Neural cell (in vitro differentiated cells): ENCODE data around the gene SDS. TPM values are rescaled to one million over a fixed set of nuclear protein-coding genes. Genes with fewer than 3 reads are reported as not detected.

Source experiments
- H2AFZ ChIP-seq: fragments of 200-600, 300-800 bp; sonication (generic), shearing (Covaris generic); 2 replicates; pipeline ENCODE4 v1.6.0; 2014; ENCODE audit warnings: low read depth, mild to moderate bottlenecking, antibody characterized with exemption, low read length, moderate library complexity
- H3F3A ChIP-seq: fragments of 200-600 bp; shearing (Covaris generic); 2 replicates; pipeline ENCODE4 v1.6.1; 2016; ENCODE audit warnings: mild to moderate bottlenecking, moderate library complexity, mixed read lengths, antibody characterized with exemption, low read length; ENCODE audit not compliant: insufficient read depth, poor library complexity, severe bottlenecking
- H3K27ac ChIP-seq: fragments of 200-600, 300-800 bp; sonication (generic), shearing (Covaris generic); 2 replicates; pipeline ENCODE4 v1.5.1; 2014; ENCODE audit warnings: mild to moderate bottlenecking, low read length, moderate library complexity
- H3K27me3 ChIP-seq: fragments of 300-800, 200-600 bp; sonication (generic), shearing (Covaris generic); 2 replicates; pipeline ENCODE4 v1.6.0; 2014; ENCODE audit warnings: mild to moderate bottlenecking, low read depth, low read length, moderate library complexity; ENCODE audit not compliant: insufficient read depth
- H3K36me3 ChIP-seq: fragments of 300-800, 200-600 bp; sonication (generic), shearing (Covaris generic); 2 replicates; pipeline ENCODE4 v1.5.1; 2014; ENCODE audit warnings: mild to moderate bottlenecking, antibody characterized with exemption, low read length, moderate library complexity; ENCODE audit not compliant: insufficient read depth
- H3K4me2 ChIP-seq: fragments of 300-800, 200-600 bp; sonication (generic), shearing (Covaris generic); 2 replicates; pipeline ENCODE4 v1.6.0; 2014; ENCODE audit warnings: mild to moderate bottlenecking, low read length
- H3K4me3 ChIP-seq: fragments of 300-800, 200-600 bp; sonication (generic), shearing (Covaris generic); 2 replicates; pipeline ENCODE4 v1.5.1; 2014; ENCODE audit warnings: mild to moderate bottlenecking, low read length, moderate library complexity
- H3K79me2 ChIP-seq: fragments of 200-600 bp; shearing (Covaris generic); replicated peaks from 2 replicates; pipeline ENCODE4 v1.6.0; 2014; ENCODE audit warnings: mild to moderate bottlenecking, low read length, moderate library complexity; ENCODE audit not compliant: insufficient read depth
- H3K9ac ChIP-seq: fragments of 300-800, 200-600 bp; sonication (generic), shearing (Covaris generic); 2 replicates; pipeline ENCODE4 v1.6.1; 2016; ENCODE audit warnings: mild to moderate bottlenecking, low read length, mixed read lengths
- H3K9me2 ChIP-seq: fragments of 200-600 bp; shearing (Covaris generic); 2 replicates; pipeline ENCODE4 v1.6.1; 2016; ENCODE audit warnings: mild to moderate bottlenecking, low read length, mixed read lengths; ENCODE audit not compliant: insufficient read depth
- H3K9me3 ChIP-seq: fragments of 200-600, 300-800 bp; sonication (generic), shearing (Covaris generic); 2 replicates; pipeline ENCODE4 v1.6.1; 2016; ENCODE audit warnings: mild to moderate bottlenecking, mixed run types, low read length, moderate library complexity, mixed read lengths
- H4K20me1 ChIP-seq: fragments of 200-600 bp; shearing (Covaris generic); 2 replicates; pipeline ENCODE4 v1.6.1; 2016; ENCODE audit warnings: mild to moderate bottlenecking, mixed run types; ENCODE audit not compliant: insufficient read depth
- CTCF ChIP-seq: fragments of 450-650 bp; IDR thresholded peaks from 2 replicates; pipeline ENCODE4 v1.5.1; 2014; ENCODE audit warnings: antibody characterized with exemption, mild to moderate bottlenecking, moderate library complexity; ENCODE audit not compliant: poor library complexity, severe bottlenecking
- EP300 ChIP-seq: fragments of 450-650 bp; conservative IDR thresholded peaks from 2 replicates; pipeline ENCODE4 v1.6.1; 2014; ENCODE audit warnings: antibody characterized with exemption, mild to moderate bottlenecking, moderate library complexity; ENCODE audit not compliant: poor library complexity, severe bottlenecking
- EZH2 ChIP-seq: fragments of 200-600, 300-800 bp; shearing (Covaris generic), sonication (generic); IDR thresholded peaks from 2 replicates; pipeline ENCODE4 v1.6.1; 2014; ENCODE audit warnings: antibody characterized with exemption, low read length, borderline replicate concordance, mild to moderate bottlenecking; ENCODE audit not compliant: insufficient read depth, poor library complexity, severe bottlenecking
- MXI1 ChIP-seq: fragments of 450-650 bp; conservative IDR thresholded peaks from 2 replicates; pipeline ENCODE4 v1.6.1; 2014; ENCODE audit warnings: antibody characterized with exemption, mild to moderate bottlenecking; ENCODE audit not compliant: poor library complexity, severe bottlenecking
- POLR2AphosphoS5 ChIP-seq: IDR thresholded peaks from 2 replicates; pipeline ENCODE4 v1.6.1; 2012
- RAD21 ChIP-seq: fragments of 450-650 bp; conservative IDR thresholded peaks from 2 replicates; pipeline ENCODE4 v1.6.1; 2014; ENCODE audit warnings: antibody characterized with exemption, mild to moderate bottlenecking, moderate library complexity
- SMC3 ChIP-seq: fragments of 450-650 bp; conservative IDR thresholded peaks from 2 replicates; pipeline ENCODE4 v1.6.1; 2014; ENCODE audit warnings: antibody characterized with exemption, mild to moderate bottlenecking, moderate library complexity; ENCODE audit not compliant: poor library complexity
- TAF1 ChIP-seq: IDR thresholded peaks from 2 replicates; pipeline ENCODE4 v1.6.1; 2012; ENCODE audit warnings: low read depth
- polyA plus RNA-seq: library from polyadenylated mRNA; depleted of rRNA; stranded (reverse); fragments of >200 nt; gene quantifications from 2 replicates; pipeline ENCODE4 v1.2.3, GENCODE V29; 2014
- TF ChIP-seq, protein P1 (sequence below): IDR thresholded peaks from 2 replicates; pipeline ENCODE4 v1.6.1; 2012; ENCODE audit warnings: borderline replicate concordance

Gene SDS
- polyA plus RNA-seq, 1 donor from 2014 or later = not detected

GRCh38 chr12:113438523-113439300 is 35.0 kb upstream of the SDS start:
- Histone ChIP-seq H3K4me3 (no peak overlapping the region), H4K20me1 (no peaks in the 10 kb centered on the region), H3K36me3 (no peaks in the 10 kb centered on the region), H3K27me3 (no peaks in the 10 kb centered on the region), H3K79me2 (no peaks in the 10 kb centered on the region), H3K9me3 (no peaks in the 10 kb centered on the region), H3K9me2 (no peaks in the 10 kb centered on the region), H3K4me2 (no peak overlapping the region), H2AFZ (no peak overlapping the region), H3K9ac (no peak overlapping the region), H3K27ac (no peak overlapping the region), H3F3A (no peaks in the 10 kb centered on the region)
- TF ChIP-seq POLR2AphosphoS5 = no peak
- no peak for TF ChIP-seq SMC3
- TF ChIP-seq MXI1 = no peak
- TF ChIP-seq CTCF = no peak
- TF ChIP-seq RAD21 = no peak
- TF ChIP-seq, protein P1, sequence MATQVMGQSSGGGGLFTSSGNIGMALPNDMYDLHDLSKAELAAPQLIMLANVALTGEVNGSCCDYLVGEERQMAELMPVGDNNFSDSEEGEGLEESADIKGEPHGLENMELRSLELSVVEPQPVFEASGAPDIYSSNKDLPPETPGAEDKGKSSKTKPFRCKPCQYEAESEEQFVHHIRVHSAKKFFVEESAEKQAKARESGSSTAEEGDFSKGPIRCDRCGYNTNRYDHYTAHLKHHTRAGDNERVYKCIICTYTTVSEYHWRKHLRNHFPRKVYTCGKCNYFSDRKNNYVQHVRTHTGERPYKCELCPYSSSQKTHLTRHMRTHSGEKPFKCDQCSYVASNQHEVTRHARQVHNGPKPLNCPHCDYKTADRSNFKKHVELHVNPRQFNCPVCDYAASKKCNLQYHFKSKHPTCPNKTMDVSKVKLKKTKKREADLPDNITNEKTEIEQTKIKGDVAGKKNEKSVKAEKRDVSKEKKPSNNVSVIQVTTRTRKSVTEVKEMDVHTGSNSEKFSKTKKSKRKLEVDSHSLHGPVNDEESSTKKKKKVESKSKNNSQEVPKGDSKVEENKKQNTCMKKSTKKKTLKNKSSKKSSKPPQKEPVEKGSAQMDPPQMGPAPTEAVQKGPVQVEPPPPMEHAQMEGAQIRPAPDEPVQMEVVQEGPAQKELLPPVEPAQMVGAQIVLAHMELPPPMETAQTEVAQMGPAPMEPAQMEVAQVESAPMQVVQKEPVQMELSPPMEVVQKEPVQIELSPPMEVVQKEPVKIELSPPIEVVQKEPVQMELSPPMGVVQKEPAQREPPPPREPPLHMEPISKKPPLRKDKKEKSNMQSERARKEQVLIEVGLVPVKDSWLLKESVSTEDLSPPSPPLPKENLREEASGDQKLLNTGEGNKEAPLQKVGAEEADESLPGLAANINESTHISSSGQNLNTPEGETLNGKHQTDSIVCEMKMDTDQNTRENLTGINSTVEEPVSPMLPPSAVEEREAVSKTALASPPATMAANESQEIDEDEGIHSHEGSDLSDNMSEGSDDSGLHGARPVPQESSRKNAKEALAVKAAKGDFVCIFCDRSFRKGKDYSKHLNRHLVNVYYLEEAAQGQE = no peak
- no peak for TF ChIP-seq TAF1
- TF ChIP-seq EZH2 = no peak
- TF ChIP-seq EP300 = no peak

- TF ChIP-seq CTCF (no peak), RAD21 (no peak), POLR2AphosphoS5 (no peak), MXI1 (no peak), EZH2 (no peak), SMC3 (no peak), TAF1 (no peak), EP300 (no peak)
- TF ChIP-seq, protein P1 = no peak
- no peak overlapping the region for H2AFZ ChIP-seq
- H3K9me2 ChIP-seq = no peaks in the 10 kb centered on the region
- no peaks in the 10 kb centered on the region for H3F3A ChIP-seq
- H3K79me2 ChIP-seq = no peaks in the 10 kb centered on the region
- no peaks in the 10 kb centered on the region for H3K36me3 ChIP-seq
- H3K9me3 ChIP-seq = no peaks in the 10 kb centered on the region
- H4K20me1 ChIP-seq = no peaks in the 10 kb centered on the region
- no peak overlapping the region for H3K27ac ChIP-seq
- H3K9ac ChIP-seq = no peak overlapping the region
- H3K4me3 ChIP-seq = no peak overlapping the region
- no peaks in the 10 kb centered on the region for H3K27me3 ChIP-seq
- no peak overlapping the region for H3K4me2 ChIP-seq
Observed at GRCh38 chr12:113437729-113438100, 34.0 kb upstream of the SDS start.
